HG03558 (cell line): ENCODE measurements around the gene PTGS1.
"Not testable (repeated sequence)": the region's sequence is repeated elsewhere in the genome, so short reads cannot be mapped to it uniquely, and the experiment has no call there.

ENCODE experiments used
- ATAC-seq: cut with Tn5 transposase; IDR thresholded peaks from one replicate; pipeline ENCODE4 v1.9.1; 2021; ENCODE audit warnings: moderate number of reproducible peaks; ENCODE audit not compliant: unreplicated experiment; ENCODE audit errors: extremely low read depth

The PTGS1 gene

GRCh38 chr9:122346478-122347347, 24.1 kb upstream of the PTGS1 start:
- ATAC-seq: no peak

GRCh38 chr9:122347348-122348287, 23.2 kb upstream of the PTGS1 start:
- ATAC-seq: no peak

GRCh38 chr9:122348288-122348777, 22.5 kb upstream of the PTGS1 start:
- ATAC-seq: no peak

- ATAC-seq: no peak
Observed at GRCh38 chr9:122348791-122349190, 22.0 kb upstream of the PTGS1 start.

GRCh38 chr9:122349201-122349600, 21.6 kb upstream of the PTGS1 start:
- ATAC-seq: no peak

- ATAC-seq: peak; percentile 70
Observed at GRCh38 chr9:122350577-122351355, 20.1 kb upstream of the PTGS1 start.

- ATAC-seq: no peak
Observed at GRCh38 chr9:122354536-122355199, 16.2 kb upstream of the PTGS1 start.

- no peak for ATAC-seq
Observed at GRCh38 chr9:122355336-122355875, 15.4 kb upstream of the PTGS1 start.

GRCh38 chr9:122356627-122357026, 14.2 kb upstream of the PTGS1 start:
- no peak for ATAC-seq

GRCh38 chr9:122360891-122361290, 9.9 kb upstream of the PTGS1 start:
- no peak for ATAC-seq

GRCh38 chr9:122363131-122363530, 7.7 kb upstream of the PTGS1 start:
- not testable (repeated sequence) for ATAC-seq

GRCh38 chr9:122364117-122364782, 6.6 kb upstream of the PTGS1 start:
- no peak for ATAC-seq

GRCh38 chr9:122364783-122365150, 6.1 kb upstream of the PTGS1 start:
- ATAC-seq: no peak

GRCh38 chr9:122366074-122366660, 4.7 kb upstream of the PTGS1 start:
- ATAC-seq: no peak

- no peak for ATAC-seq
Observed at GRCh38 chr9:122367065-122367464, 3.8 kb upstream of the PTGS1 start.

- ATAC-seq: no peak
Observed at GRCh38 chr9:122367774-122368460, 2.9 kb upstream of the PTGS1 start.

GRCh38 chr9:122368642-122369041, 2.2 kb upstream of the PTGS1 start:
- ATAC-seq: no peak

GRCh38 chr9:122370303-122370702, 521 bp upstream of the PTGS1 start:
- no peak for ATAC-seq
